T-helper 2 cell (primary cell): ENCODE measurements around the gene LRRC27.

Experiments
- DNase-seq, 5 experiments: peaks; one replicate each; pipeline versions ENCODE4 v3.0.0 to v3.0.0-alpha.2; 2012 to 2022

LRRC27 gene

DNA sequence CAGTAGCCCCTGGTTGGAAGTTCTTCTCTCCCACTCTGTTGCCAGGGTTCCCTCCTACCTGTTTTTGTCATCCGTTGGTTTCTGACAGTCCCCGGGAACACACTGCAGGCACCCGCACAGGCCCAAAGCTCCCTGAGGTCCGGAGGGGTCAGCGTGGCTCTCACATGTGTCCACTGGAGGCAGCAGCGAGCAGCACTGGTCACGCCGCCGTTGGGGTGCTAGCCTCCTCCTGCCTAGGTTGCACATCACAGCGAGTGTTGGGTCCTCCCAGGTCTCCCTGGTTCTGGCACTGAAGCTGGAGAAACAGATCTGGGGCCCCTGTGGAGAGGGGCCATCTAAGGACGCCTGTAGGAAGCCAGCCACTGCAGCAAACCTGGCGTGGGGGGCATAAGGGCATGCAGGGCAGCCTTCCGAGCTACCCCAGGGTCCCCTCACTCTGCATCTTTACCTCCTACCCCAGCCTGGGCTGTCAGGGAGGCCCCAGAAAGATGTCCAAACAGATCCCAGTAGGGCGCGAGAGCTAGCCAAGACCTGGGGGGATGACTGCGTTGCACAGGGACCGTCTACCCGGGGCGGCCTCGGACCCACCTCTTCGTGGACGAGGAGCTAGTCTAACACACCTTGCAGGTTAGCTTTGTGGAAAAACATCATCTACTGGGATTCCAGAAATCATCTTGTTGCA lies 28.9 kb downstream of the LRRC27 start:
- DNase-seq, result no peak

DNA sequence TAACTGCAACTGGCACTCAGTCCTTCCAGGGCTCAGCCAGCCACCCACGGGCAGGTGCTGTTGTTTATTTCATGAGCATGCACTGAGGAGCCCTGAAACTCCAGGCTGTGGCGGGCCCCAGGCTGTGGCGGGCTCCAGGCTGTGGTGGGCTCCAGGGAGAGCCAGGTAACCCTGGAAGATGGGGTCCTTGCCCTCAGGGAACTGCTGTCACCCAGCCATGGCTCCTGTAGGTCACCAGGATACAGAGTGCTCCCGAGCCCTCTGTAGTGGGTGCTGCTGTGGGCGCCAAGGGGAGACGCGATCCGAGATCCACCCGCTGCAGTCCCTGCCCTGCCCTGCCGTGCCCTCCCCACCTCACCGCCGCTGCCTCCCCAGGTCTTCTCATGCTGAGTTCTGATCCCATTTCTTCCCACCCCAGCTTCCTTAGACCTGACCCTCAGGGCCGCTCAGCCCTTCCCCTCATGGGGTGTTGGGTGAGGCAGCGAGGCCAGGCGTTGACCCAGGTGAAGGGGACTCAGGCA lies 29.6 kb downstream of the LRRC27 start:
- DNase-seq, result no peak

GRCh38 chr10:132362151-132362611 lies 30.2 kb downstream of the LRRC27 start:
- DNase-seq, result no peak

GRCh38 chr10:132363376-132363775 lies 31.4 kb downstream of the LRRC27 start:
- no peak for DNase-seq

DNA sequence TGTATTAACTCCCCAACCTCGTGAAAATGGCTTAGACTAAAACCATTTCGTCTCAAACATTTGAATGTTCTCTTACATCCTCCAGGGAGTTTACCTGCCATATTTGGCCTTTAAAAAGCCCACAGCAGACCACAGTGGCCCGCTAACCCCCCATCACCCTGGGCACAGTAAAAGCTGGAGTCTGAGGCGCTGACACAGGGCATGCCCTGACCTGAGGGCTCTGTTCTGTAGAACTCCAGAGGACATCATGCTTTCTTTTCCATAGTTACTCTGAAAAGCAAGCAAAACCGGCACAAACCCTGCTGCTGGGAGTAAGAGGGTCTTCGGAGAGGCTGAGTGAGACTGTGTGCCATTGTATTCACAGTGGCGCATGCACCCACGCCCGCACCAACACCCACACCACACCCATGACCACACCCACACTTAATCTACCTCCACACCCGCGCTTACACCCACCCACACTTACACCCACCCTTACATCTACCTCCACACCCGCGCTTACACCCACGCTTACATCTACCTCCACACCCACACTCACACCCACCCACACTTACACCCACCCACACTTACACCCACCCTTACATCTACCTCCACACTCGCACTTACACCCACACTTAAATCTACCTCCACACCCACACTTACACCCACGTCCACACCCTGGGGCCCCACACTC lies 32.1 kb downstream of the LRRC27 start:
- DNase-seq, result peak in 2 of 5 experiments; percentile 16 to 30

- DNase-seq, result peak in 1 of 5 experiments; percentile 68
Measured at GRCh38 chr10:132364594-132364970, 32.6 kb downstream of the LRRC27 start.

DNA sequence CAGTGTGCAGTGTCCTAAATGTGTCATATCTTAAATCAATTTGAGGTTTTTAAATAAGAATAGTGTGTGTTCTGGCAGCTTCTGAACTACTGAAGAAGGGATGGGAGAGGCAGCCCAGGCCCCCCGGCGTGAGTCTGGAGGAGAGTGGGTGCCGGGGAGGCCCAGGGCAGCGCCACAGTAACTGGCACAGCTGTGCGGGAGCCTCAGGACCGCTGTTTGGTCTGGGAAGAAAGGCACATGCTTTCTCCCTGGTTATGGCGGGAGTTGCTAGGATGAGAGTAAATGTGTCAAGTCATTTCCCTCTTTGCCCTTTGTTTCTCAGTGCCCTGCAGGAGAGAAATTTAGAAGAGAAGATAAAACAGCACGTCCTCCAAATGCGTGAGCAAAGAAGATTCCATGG lies 33.1 kb downstream of the LRRC27 start:
- no peak for DNase-seq

DNA sequence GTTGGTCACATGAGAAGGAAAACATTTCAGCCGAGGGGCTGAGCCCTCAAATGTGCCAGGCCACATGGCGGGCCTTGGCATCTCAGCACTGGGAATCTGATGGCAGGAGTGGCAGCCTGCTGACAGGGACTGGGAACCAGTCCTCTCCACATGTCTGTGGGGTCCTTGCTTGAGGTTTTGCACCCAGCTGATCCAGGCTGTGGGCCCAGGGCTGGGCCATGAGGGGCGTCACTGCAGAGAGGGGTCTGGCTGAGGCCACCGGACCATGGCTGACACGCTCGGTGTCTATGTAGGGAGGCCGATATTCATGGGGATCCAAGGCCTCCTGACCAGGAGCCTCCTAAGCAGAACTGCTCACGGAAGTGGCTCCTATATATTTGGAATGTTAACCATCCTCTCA lies 34.0 kb downstream of the LRRC27 start:
- DNase-seq, result no peak

GRCh38 chr10:132366499-132366898 lies 34.5 kb downstream of the LRRC27 start:
- DNase-seq, result no peak

DNA sequence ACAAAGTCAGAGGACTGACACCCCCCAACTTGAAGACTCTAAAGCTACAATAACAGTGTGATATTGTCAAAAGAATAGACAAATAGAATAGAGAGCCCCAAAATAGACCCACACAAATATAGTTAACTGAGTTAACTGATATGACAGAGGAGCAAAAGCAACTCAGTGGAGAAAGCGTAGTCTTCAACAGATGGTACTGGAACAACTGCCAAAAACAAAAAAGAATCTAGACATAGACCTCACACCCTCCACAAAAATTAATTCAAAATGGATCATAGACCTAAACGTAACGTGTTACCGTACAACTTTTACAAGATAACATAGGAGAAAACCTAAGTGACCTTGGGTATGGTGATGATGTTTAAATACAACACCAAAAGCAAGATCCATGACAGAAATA lies 36.4 kb downstream of the LRRC27 start:
- no peak for DNase-seq

GRCh38 chr10:132368881-132369635 lies 37.1 kb downstream of the LRRC27 start:
- DNase-seq, result no peak

- DNase-seq, result no peak
Measured at GRCh38 chr10:132369636-132370185, 37.7 kb downstream of the LRRC27 start.

- no peak for DNase-seq
Measured at GRCh38 chr10:132370426-132371340, 38.7 kb downstream of the LRRC27 start.

DNA sequence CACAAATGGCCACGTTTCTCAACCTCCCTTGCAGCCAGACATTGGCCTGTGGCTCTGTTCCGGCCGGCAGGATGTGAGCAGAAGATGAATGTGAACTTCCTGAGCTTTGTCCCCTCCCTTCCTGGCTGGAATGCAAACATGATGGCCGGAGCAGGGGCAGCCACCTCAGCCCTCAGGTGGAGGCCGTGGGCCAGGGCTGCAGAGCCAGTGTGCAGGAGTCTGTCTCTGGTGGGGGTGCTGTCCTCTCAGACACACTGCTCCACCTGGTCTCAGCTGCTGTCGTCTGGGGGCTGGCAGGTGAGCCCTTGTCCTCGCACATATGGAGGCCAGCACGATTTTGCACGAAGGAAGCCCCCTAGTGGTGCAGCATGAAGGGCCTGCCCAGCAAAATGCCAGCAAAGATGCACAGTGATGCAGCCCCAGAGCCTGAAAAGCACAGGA lies 39.7 kb downstream of the LRRC27 start:
- DNase-seq, result peak in 1 of 5 experiments; percentile 32

DNA sequence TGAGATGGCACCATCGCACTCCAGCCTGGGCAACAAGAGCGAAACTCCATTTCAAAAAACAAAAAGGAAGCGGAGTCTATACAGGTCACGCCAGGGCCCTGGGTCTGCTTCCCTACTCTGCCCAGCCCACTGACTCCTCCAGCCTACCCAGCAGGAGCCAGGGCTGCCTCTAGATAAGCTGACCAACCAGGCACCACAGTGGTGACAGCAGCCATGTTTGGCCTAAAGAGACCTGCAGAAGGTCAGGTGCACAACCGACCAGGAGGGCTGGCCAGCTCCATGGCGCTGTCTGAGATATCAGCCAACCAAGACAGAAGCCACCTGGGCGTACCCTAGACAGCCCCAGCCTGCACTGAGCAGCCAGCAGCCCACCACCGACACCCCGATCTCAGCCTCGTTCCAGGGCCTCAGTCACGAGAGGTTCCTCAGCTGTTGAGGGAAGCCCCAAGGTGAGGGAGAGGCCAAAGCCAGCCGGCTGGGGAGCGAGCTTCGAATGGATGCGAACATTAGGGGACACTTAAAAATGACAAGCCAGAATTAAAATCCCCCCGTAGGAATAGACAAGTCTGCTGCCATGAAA lies 40.6 kb downstream of the LRRC27 start:
- DNase-seq, result no peak

- DNase-seq, result no peak
Measured at GRCh38 chr10:132373241-132373955, 41.4 kb downstream of the LRRC27 start.

GRCh38 chr10:132374176-132374575 lies 42.2 kb downstream of the LRRC27 start:
- no peak for DNase-seq

GRCh38 chr10:132374612-132375011 lies 42.6 kb downstream of the LRRC27 start:
- DNase-seq, result no peak

DNA sequence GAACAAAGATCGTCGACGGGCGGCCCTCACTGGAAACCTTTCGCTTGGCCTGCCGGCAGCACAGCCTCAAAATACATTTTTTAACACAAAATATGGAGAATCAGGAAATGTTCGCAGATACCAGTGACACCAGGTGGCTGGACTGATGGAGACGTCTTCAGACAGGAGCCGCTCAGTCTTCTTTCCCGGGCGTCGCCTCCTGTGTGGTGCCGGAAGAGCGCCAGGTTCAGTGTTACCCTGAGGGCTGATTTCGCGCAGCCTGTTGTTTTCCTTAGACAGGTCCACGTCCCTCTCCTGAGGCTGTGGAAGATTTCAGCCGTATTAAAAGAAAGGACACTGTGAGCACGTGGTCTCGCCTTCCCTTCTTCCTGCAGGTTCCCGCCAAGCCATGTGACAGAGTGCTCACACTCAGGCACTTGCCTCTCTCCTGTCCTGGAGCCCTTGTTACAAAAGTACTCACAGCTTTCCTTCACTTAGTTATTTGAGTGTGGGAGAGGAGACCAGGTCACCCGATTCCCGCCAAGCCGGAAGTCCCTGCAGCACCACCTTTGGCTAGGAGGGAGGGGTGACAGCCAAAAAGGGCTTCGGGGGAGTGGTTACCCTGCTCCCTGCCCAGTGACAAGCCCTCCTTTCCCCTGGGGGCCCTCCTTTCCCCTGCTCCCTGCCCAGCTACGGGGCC lies 43.3 kb downstream of the LRRC27 start:
- no peak for DNase-seq

GRCh38 chr10:132375795-132376297 lies 43.9 kb downstream of the LRRC27 start:
- DNase-seq, result no peak
